ENCODE results near the gene FIBP. TPM values are rescaled to one million over a fixed set of nuclear protein-coding genes. Genes with fewer than 3 reads are reported as not detected.
A peak's percentile ranks its signal among the peaks of the same experiment; 100 is the strongest.

The FIBP gene
- total RNA-seq, 1 donor from 2014 or later: 67.4 TPM

- Histone ChIP-seq H3K79me2 (ENCODE audit: insufficient read depth, low read length) (peaks cover 52% of the 10 kb centered on the region), H3K4me2 (ENCODE audit: low read length) (peak overlapping the region; percentile 99), H3K27ac (ENCODE audit: low read depth, low read length) (peak overlapping the region; percentile 85), H3K4me1 (ENCODE audit: insufficient read depth, low read length) (peaks cover 55% of the 10 kb centered on the region), H3K27me3 (ENCODE audit: insufficient read depth, low read length) (no peaks in the 10 kb centered on the region), H3K36me3 (ENCODE audit: insufficient read depth, low read length) (peaks cover 17% of the 10 kb centered on the region), H3K9ac (ENCODE audit: low read length) (peak overlapping the region; percentile 87), H3K4me3 (ENCODE audit: insufficient read depth, low read depth, low read length) (peak overlapping the region; percentile 87), H3K9me3 (ENCODE audit: insufficient read depth, low read depth, low read length) (no peaks in the 10 kb centered on the region), H4K20me1 (ENCODE audit: insufficient read depth, low read length) (peaks cover 61% of the 10 kb centered on the region), H2AFZ (ENCODE audit: low read depth, low read length) (peak overlapping the region; percentile 95)
- Mint-ChIP-seq H3K4me3 (ENCODE audit: unreplicated experiment) (peak overlapping the region; percentile 97), H3K4me1 (ENCODE audit: low read depth, unreplicated experiment) (peaks cover 28% of the 10 kb centered on the region), H3K27ac (ENCODE audit: unreplicated experiment) (peak overlapping the region; percentile 69), H3K9me3 (ENCODE audit: unreplicated experiment) (no peaks in the 10 kb centered on the region), H3K27me3 (ENCODE audit: low read depth, unreplicated experiment) (no peaks in the 10 kb centered on the region), H3K36me3 (ENCODE audit: low read depth, unreplicated experiment) (peaks cover 15% of the 10 kb centered on the region)
- DNase-seq (ENCODE audit: low read depth): no peak
- no peak for FAIRE-seq
- TF ChIP-seq CTCF (IDR thresholded peaks at IDR 0.05; ENCODE audit: insufficient read depth, low read depth, low read length) (no peak), EZH2 (IDR thresholded peaks at IDR 0.05; ENCODE audit: insufficient read depth, low read length) (no peak)
Observed at GRCh38 chr11:65887723-65888162, 528 bp downstream of the FIBP start.

- Mint-ChIP-seq H3K4me1 (ENCODE audit: low read depth, unreplicated experiment) (peaks cover 22% of the 10 kb centered on the region), H3K9me3 (ENCODE audit: unreplicated experiment) (no peaks in the 10 kb centered on the region), H3K27ac (ENCODE audit: unreplicated experiment) (peak overlapping the region; percentile 22), H3K36me3 (ENCODE audit: low read depth, unreplicated experiment) (peaks cover 12% of the 10 kb centered on the region), H3K27me3 (ENCODE audit: low read depth, unreplicated experiment) (no peaks in the 10 kb centered on the region), H3K4me3 (ENCODE audit: unreplicated experiment) (peak overlapping the region; percentile 97)
- Histone ChIP-seq H3K4me2 (ENCODE audit: low read length) (peak overlapping the region; percentile 99), H3K4me3 (ENCODE audit: insufficient read depth, low read depth, low read length) (peak overlapping the region; percentile 87), H3K27ac (ENCODE audit: low read depth, low read length) (peak overlapping the region; percentile 85), H3K9ac (ENCODE audit: low read length) (peak overlapping the region; percentile 87), H3K4me1 (ENCODE audit: insufficient read depth, low read length) (peaks cover 48% of the 10 kb centered on the region), H2AFZ (ENCODE audit: low read depth, low read length) (no peak overlapping the region), H3K79me2 (ENCODE audit: insufficient read depth, low read length) (peaks cover 45% of the 10 kb centered on the region), H3K36me3 (ENCODE audit: insufficient read depth, low read length) (peaks cover 14% of the 10 kb centered on the region), H4K20me1 (ENCODE audit: insufficient read depth, low read length) (peaks cover 56% of the 10 kb centered on the region), H3K9me3 (ENCODE audit: insufficient read depth, low read depth, low read length) (no peaks in the 10 kb centered on the region), H3K27me3 (ENCODE audit: insufficient read depth, low read length) (no peaks in the 10 kb centered on the region)
- DNase-seq (ENCODE audit: low read depth) (no peak), FAIRE-seq (no peak)
- TF ChIP-seq EZH2 (IDR thresholded peaks at IDR 0.05; ENCODE audit: insufficient read depth, low read length) (no peak), CTCF (IDR thresholded peaks at IDR 0.05; ENCODE audit: insufficient read depth, low read depth, low read length) (no peak)
Observed at GRCh38 chr11:65886826-65887722, 1.2 kb downstream of the FIBP start.
